ENCODE measurements around the gene PSMD10.
A peak's percentile ranks its signal among the peaks of the same experiment; 100 is the strongest.

Gene PSMD10

GRCh38 chrX:108091264-108091877 lies at the start of gene PSMD10, which contains the start of gene ATG4A:
Gene PSMD10 (minus strand): TSS chrX:108091542. CDS start chrX:108091520, 22 bp downstream.
Gene ATG4A (plus strand): TSS chrX:108091778. CDS start chrX:108091827, 49 bp downstream.
- Histone ChIP-seq H3K9ac (ENCODE audit: low read length in 5 of 5) (peak within 1 kb of the TSS; percentile 20 to 84 (median 78)), H3K27me3 (ENCODE audit: control insufficient read depth in 5 of 5, insufficient read depth in 4 of 5, low read length in 5 of 5) (peaks cover 0 to 2% (median 0%) of the 10 kb centered on the region in 5 donors), H3K27ac (ENCODE audit: low read depth, low read length) (peak within 1 kb of the TSS; percentile 71), H3K4me3 (ENCODE audit: low read depth in 1 of 5, low read length in 5 of 5) (peak within 1 kb of the TSS; percentile 75 to 93 (median 77)), H3K36me3 (ENCODE audit: control insufficient read depth in 5 of 5, insufficient read depth in 5 of 5, low read length in 5 of 5) (peaks cover 0 to 12% (median 6%) of the 10 kb centered on the region in 5 donors), H3K4me1 (ENCODE audit: control insufficient read depth in 5 of 5, insufficient read depth in 5 of 5, low read length in 5 of 5) (peaks cover 0 to 17% (median 14%) of the 10 kb centered on the region in 5 donors), H3K9me3 (ENCODE audit: control insufficient read depth in 5 of 5, low read length in 5 of 5) (peaks cover 0 to 4% (median 0%) of the 10 kb centered on the region in 5 donors)

GRCh38 chrX:108138814-108139702 lies 47.7 kb upstream of the PSMD10 start:
- Histone ChIP-seq H3K27ac (ENCODE audit: low read depth, low read length) (no peak overlapping the region), H3K36me3 (ENCODE audit: control insufficient read depth in 5 of 5, insufficient read depth in 5 of 5, low read length in 5 of 5) (peaks cover 5 to 42% (median 24%) of the 10 kb centered on the region in 5 donors), H3K4me1 (ENCODE audit: control insufficient read depth in 5 of 5, insufficient read depth in 5 of 5, low read length in 5 of 5) (no peaks in the 10 kb centered on the region), H3K9me3 (ENCODE audit: control insufficient read depth in 5 of 5, low read length in 5 of 5) (peaks cover 0 to 2% (median 0%) of the 10 kb centered on the region in 5 donors), H3K9ac (ENCODE audit: low read length in 5 of 5) (no peak overlapping the region), H3K27me3 (ENCODE audit: control insufficient read depth in 5 of 5, insufficient read depth in 4 of 5, low read length in 5 of 5) (peaks cover 0 to 8% (median 2%) of the 10 kb centered on the region in 5 donors), H3K4me3 (ENCODE audit: low read depth in 1 of 5, low read length in 5 of 5) (no peak overlapping the region)

- Histone ChIP-seq H3K36me3 (ENCODE audit: control insufficient read depth in 5 of 5, insufficient read depth in 5 of 5, low read length in 5 of 5) (peaks cover 7 to 35% (median 25%) of the 10 kb centered on the region in 5 donors), H3K4me1 (ENCODE audit: control insufficient read depth in 5 of 5, insufficient read depth in 5 of 5, low read length in 5 of 5) (no peaks in the 10 kb centered on the region), H3K4me3 (ENCODE audit: low read depth in 1 of 5, low read length in 5 of 5) (no peak overlapping the region), H3K9me3 (ENCODE audit: control insufficient read depth in 5 of 5, low read length in 5 of 5) (peaks cover 0 to 2% (median 0%) of the 10 kb centered on the region in 5 donors), H3K27ac (ENCODE audit: low read depth, low read length) (no peak overlapping the region), H3K27me3 (ENCODE audit: control insufficient read depth in 5 of 5, insufficient read depth in 4 of 5, low read length in 5 of 5) (peaks cover 0 to 12% (median 2%) of the 10 kb centered on the region in 5 donors), H3K9ac (ENCODE audit: low read length in 5 of 5) (no peak overlapping the region)
These were observed 43.4 kb upstream of the PSMD10 start for GRCh38 chrX:108134724-108135123.

GRCh38 chrX:108132876-108133275 lies 41.5 kb upstream of the PSMD10 start:
- no peak overlapping the region for H3K4me3 ChIP-seq (ENCODE audit: low read depth in 1 of 5, low read length in 5 of 5)
- no peak overlapping the region for H3K27ac ChIP-seq (ENCODE audit: low read depth, low read length)
- no peaks in the 10 kb centered on the region for H3K9me3 ChIP-seq (ENCODE audit: control insufficient read depth in 5 of 5, low read length in 5 of 5)
- peaks cover 0 to 12% (median 2%) of the 10 kb centered on the region in 5 donors for H3K27me3 ChIP-seq (ENCODE audit: control insufficient read depth in 5 of 5, insufficient read depth in 4 of 5, low read length in 5 of 5)
- peaks cover 8 to 22% (median 14%) of the 10 kb centered on the region in 5 donors for H3K36me3 ChIP-seq (ENCODE audit: control insufficient read depth in 5 of 5, insufficient read depth in 5 of 5, low read length in 5 of 5)
- no peak overlapping the region for H3K9ac ChIP-seq (ENCODE audit: low read length in 5 of 5)
- no peaks in the 10 kb centered on the region for H3K4me1 ChIP-seq (ENCODE audit: control insufficient read depth in 5 of 5, insufficient read depth in 5 of 5, low read length in 5 of 5)

GRCh38 chrX:108132034-108132433 lies 40.7 kb upstream of the PSMD10 start:
- no peaks in the 10 kb centered on the region for H3K4me1 ChIP-seq (ENCODE audit: control insufficient read depth in 5 of 5, insufficient read depth in 5 of 5, low read length in 5 of 5)
- H3K4me3 ChIP-seq (ENCODE audit: low read depth in 1 of 5, low read length in 5 of 5): no peak overlapping the region
- no peak overlapping the region for H3K9ac ChIP-seq (ENCODE audit: low read length in 5 of 5)
- H3K27ac ChIP-seq (ENCODE audit: low read depth, low read length): no peak overlapping the region
- H3K9me3 ChIP-seq (ENCODE audit: control insufficient read depth in 5 of 5, low read length in 5 of 5): no peaks in the 10 kb centered on the region
- H3K27me3 ChIP-seq (ENCODE audit: control insufficient read depth in 5 of 5, insufficient read depth in 4 of 5, low read length in 5 of 5): peaks cover 0 to 12% (median 2%) of the 10 kb centered on the region in 5 donors
- H3K36me3 ChIP-seq (ENCODE audit: control insufficient read depth in 5 of 5, insufficient read depth in 5 of 5, low read length in 5 of 5): peaks cover under 1 to 23% (median 11%) of the 10 kb centered on the region in 5 donors

- Histone ChIP-seq H3K9me3 (ENCODE audit: control insufficient read depth in 5 of 5, low read length in 5 of 5) (no peaks in the 10 kb centered on the region), H3K4me1 (ENCODE audit: control insufficient read depth in 5 of 5, insufficient read depth in 5 of 5, low read length in 5 of 5) (no peaks in the 10 kb centered on the region), H3K27ac (ENCODE audit: low read depth, low read length) (no peak overlapping the region), H3K36me3 (ENCODE audit: control insufficient read depth in 5 of 5, insufficient read depth in 5 of 5, low read length in 5 of 5) (peaks cover 0 to 25% (median 10%) of the 10 kb centered on the region in 5 donors), H3K27me3 (ENCODE audit: control insufficient read depth in 5 of 5, insufficient read depth in 4 of 5, low read length in 5 of 5) (peaks cover 0 to 12% (median 2%) of the 10 kb centered on the region in 5 donors), H3K4me3 (ENCODE audit: low read depth in 1 of 5, low read length in 5 of 5) (no peak overlapping the region), H3K9ac (ENCODE audit: low read length in 5 of 5) (no peak overlapping the region)
These were observed 40.1 kb upstream of the PSMD10 start for GRCh38 chrX:108131471-108131870.

- Histone ChIP-seq H3K27me3 (ENCODE audit: control insufficient read depth in 5 of 5, insufficient read depth in 4 of 5, low read length in 5 of 5) (peaks cover 0 to 12% (median 2%) of the 10 kb centered on the region in 5 donors), H3K9me3 (ENCODE audit: control insufficient read depth in 5 of 5, low read length in 5 of 5) (no peaks in the 10 kb centered on the region), H3K4me1 (ENCODE audit: control insufficient read depth in 5 of 5, insufficient read depth in 5 of 5, low read length in 5 of 5) (no peaks in the 10 kb centered on the region), H3K9ac (ENCODE audit: low read length in 5 of 5) (no peak overlapping the region), H3K36me3 (ENCODE audit: control insufficient read depth in 5 of 5, insufficient read depth in 5 of 5, low read length in 5 of 5) (peaks cover 0 to 25% (median 10%) of the 10 kb centered on the region in 5 donors), H3K27ac (ENCODE audit: low read depth, low read length) (no peak overlapping the region), H3K4me3 (ENCODE audit: low read depth in 1 of 5, low read length in 5 of 5) (no peak overlapping the region)
These were observed 39.5 kb upstream of the PSMD10 start for GRCh38 chrX:108130889-108131288.

- no peak overlapping the region for H3K9ac ChIP-seq (ENCODE audit: low read length in 5 of 5)
- H3K27me3 ChIP-seq (ENCODE audit: control insufficient read depth in 5 of 5, insufficient read depth in 4 of 5, low read length in 5 of 5): peaks cover 0 to 4% (median 0%) of the 10 kb centered on the region in 5 donors
- H3K36me3 ChIP-seq (ENCODE audit: control insufficient read depth in 5 of 5, insufficient read depth in 5 of 5, low read length in 5 of 5): peaks cover 0 to 10% (median 5%) of the 10 kb centered on the region in 5 donors
- no peak overlapping the region for H3K4me3 ChIP-seq (ENCODE audit: low read depth in 1 of 5, low read length in 5 of 5)
- peaks cover 0 to 4% (median 0%) of the 10 kb centered on the region in 5 donors for H3K4me1 ChIP-seq (ENCODE audit: control insufficient read depth in 5 of 5, insufficient read depth in 5 of 5, low read length in 5 of 5)
- H3K9me3 ChIP-seq (ENCODE audit: control insufficient read depth in 5 of 5, low read length in 5 of 5): no peaks in the 10 kb centered on the region
- no peak overlapping the region for H3K27ac ChIP-seq (ENCODE audit: low read depth, low read length)
These were observed 35.8 kb upstream of the PSMD10 start for GRCh38 chrX:108127152-108127551.

- no peak overlapping the region for H3K4me3 ChIP-seq (ENCODE audit: low read depth in 1 of 5, low read length in 5 of 5)
- no peak overlapping the region for H3K9ac ChIP-seq (ENCODE audit: low read length in 5 of 5)
- H3K27ac ChIP-seq (ENCODE audit: low read depth, low read length): no peak overlapping the region
- peaks cover 0 to 4% (median 0%) of the 10 kb centered on the region in 5 donors for H3K4me1 ChIP-seq (ENCODE audit: control insufficient read depth in 5 of 5, insufficient read depth in 5 of 5, low read length in 5 of 5)
- peaks cover 0 to 10% (median 5%) of the 10 kb centered on the region in 5 donors for H3K36me3 ChIP-seq (ENCODE audit: control insufficient read depth in 5 of 5, insufficient read depth in 5 of 5, low read length in 5 of 5)
- H3K9me3 ChIP-seq (ENCODE audit: control insufficient read depth in 5 of 5, low read length in 5 of 5): no peaks in the 10 kb centered on the region
- peaks cover 0 to 7% (median 0%) of the 10 kb centered on the region in 5 donors for H3K27me3 ChIP-seq (ENCODE audit: control insufficient read depth in 5 of 5, insufficient read depth in 4 of 5, low read length in 5 of 5)
These were observed 35.3 kb upstream of the PSMD10 start for GRCh38 chrX:108126661-108127060.
